Parathyroid adenoma (tissue), 2 donors: ENCODE data around the gene MID2.

Source experiments
- H2AFZ ChIP-seq: fragments of 300-600 bp; sonication (generic); one replicate; pipeline ENCODE4 v1.7.0; 2017; ENCODE audit warnings: antibody characterized with exemption, mild to moderate bottlenecking
- H3K27ac ChIP-seq: fragments of 300-600 bp; sonication (generic); one replicate; pipeline ENCODE4 v1.7.0; 2017
- H3K27me3 ChIP-seq: fragments of 300-600 bp; sonication (generic); one replicate; pipeline ENCODE4 v1.7.0; 2017; ENCODE audit warnings: low read length; ENCODE audit not compliant: control insufficient read depth, insufficient read depth
- H3K36me3 ChIP-seq: fragments of 300-600 bp; sonication (generic); one replicate; pipeline ENCODE4 v1.7.0; 2017; ENCODE audit warnings: low read length; ENCODE audit not compliant: control insufficient read depth, insufficient read depth
- H3K4me1 ChIP-seq: fragments of 300-600 bp; sonication (generic); one replicate; pipeline ENCODE4 v1.7.0; 2017; ENCODE audit warnings: control low read depth
- H3K4me2 ChIP-seq: fragments of 300-600 bp; sonication (generic); one replicate; pipeline ENCODE4 v1.7.0; 2017; ENCODE audit warnings: low read length
- H3K4me3 ChIP-seq: fragments of 300-600 bp; sonication (generic); one replicate; pipeline ENCODE4 v1.7.0; 2017; ENCODE audit warnings: low read depth, low read length
- H3K79me2 ChIP-seq: fragments of 300-600 bp; sonication (generic); one replicate; pipeline ENCODE4 v1.7.0; 2017; ENCODE audit warnings: control low read depth
- H3K9ac ChIP-seq: fragments of 300-600 bp; sonication (generic); one replicate; pipeline ENCODE4 v1.7.0; 2017; ENCODE audit warnings: mild to moderate bottlenecking
- H3K9me3 ChIP-seq: fragments of 300-600 bp; sonication (generic); one replicate; pipeline ENCODE4 v1.7.0; 2017; ENCODE audit warnings: low read length; ENCODE audit not compliant: control insufficient read depth
- CTCF ChIP-seq: fragments of 300-600 bp; sonication (generic); IDR thresholded peaks from one replicate; pipeline ENCODE4 v1.7.0; 2017; ENCODE audit warnings: antibody characterized with exemption, mild to moderate bottlenecking
- donor health status: primary hyperparathyroidism.

The MID2 gene

GRCh38 chrX:107857837-107858236 lies 32.2 kb downstream of the MID2 start:
- no peak for TF ChIP-seq CTCF
- no peak overlapping the region for H3K9ac ChIP-seq
- no peaks in the 10 kb centered on the region for H3K79me2 ChIP-seq
- no peaks in the 10 kb centered on the region for H3K36me3 ChIP-seq
- H3K27ac ChIP-seq: no peak overlapping the region
- H3K27me3 ChIP-seq: no peaks in the 10 kb centered on the region
- no peak overlapping the region for H3K4me3 ChIP-seq
- H2AFZ ChIP-seq: no peak overlapping the region
- H3K4me1 ChIP-seq: no peaks in the 10 kb centered on the region
- no peak overlapping the region for H3K4me2 ChIP-seq
- H3K9me3 ChIP-seq: no peaks in the 10 kb centered on the region

DNA sequence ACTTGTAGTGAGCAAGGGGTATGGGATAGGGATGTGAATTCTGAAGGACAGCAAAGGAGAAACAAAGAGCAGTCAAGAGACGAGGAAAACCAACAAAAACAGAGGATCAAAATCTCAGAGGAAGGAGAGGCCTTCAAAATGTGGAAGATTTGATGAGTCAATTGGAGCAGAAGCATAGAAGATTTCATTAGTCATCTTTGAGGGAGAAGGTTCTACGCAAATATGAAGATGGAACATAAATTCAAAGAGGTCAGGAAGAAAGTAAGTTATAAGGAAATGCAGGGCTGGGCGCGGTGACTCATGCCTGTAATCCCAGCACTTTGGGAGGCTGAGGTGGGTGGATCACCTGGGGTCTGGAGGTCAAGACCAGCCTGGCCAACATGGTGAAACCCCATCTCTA lies 35.4 kb downstream of the MID2 start:
- Histone ChIP-seq H3K4me2 (no peak overlapping the region), H3K4me1 (peaks cover 2% of the 10 kb centered on the region), H3K27me3 (no peaks in the 10 kb centered on the region), H3K27ac (no peak overlapping the region), H3K9me3 (no peaks in the 10 kb centered on the region), H3K79me2 (peaks cover 2% of the 10 kb centered on the region), H3K4me3 (no peak overlapping the region), H2AFZ (no peak overlapping the region), H3K9ac (no peak overlapping the region), H3K36me3 (no peaks in the 10 kb centered on the region)
- TF ChIP-seq CTCF: no peak

DNA sequence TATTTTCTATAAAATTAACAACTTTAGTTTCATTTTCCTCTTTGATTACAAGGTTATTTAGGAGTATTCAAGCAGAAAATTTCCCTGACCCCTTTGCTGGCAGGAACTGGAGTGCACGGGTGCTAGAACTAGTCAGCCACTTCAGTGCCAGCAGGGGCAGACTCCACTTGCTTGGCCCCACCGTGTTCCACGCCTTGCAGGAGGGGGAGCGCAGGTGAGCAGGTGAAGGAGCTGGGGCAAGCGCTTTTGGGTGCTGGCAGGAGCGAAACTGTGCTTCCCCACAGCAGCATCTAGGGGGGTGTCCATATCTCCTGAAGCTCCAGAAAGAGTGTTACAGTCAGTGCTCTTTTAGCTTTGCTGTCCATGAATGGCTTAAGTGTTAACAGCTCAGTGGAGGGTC lies 45.5 kb downstream of the MID2 start:
- no peak overlapping the region for H3K27ac ChIP-seq
- no peaks in the 10 kb centered on the region for H3K27me3 ChIP-seq
- H3K4me2 ChIP-seq: no peak overlapping the region
- H3K9me3 ChIP-seq: no peaks in the 10 kb centered on the region
- H3K9ac ChIP-seq: no peak overlapping the region
- no peaks in the 10 kb centered on the region for H3K36me3 ChIP-seq
- no peak for TF ChIP-seq CTCF
- no peaks in the 10 kb centered on the region for H3K79me2 ChIP-seq
- no peak overlapping the region for H3K4me3 ChIP-seq
- no peaks in the 10 kb centered on the region for H3K4me1 ChIP-seq
- no peak overlapping the region for H2AFZ ChIP-seq

DNA sequence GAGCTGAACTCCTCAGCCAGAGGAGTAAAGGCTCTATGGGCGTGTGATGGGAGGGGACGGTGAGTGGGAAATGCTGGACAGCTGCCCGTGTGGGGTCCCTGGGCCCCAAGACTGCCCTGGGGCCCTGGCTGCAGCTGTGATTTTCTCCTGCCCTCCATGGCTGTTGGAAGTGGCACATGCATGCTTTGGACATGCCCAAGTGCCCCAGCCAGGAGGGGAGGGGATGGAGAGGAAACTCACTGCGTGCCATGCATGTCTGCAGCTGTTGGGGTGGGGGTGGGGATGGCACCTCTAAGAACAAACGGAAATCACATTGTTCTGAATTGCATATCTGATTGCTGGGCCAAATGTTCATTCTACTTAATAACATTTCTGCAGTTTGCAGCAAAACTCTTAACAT lies 52.4 kb downstream of the MID2 start:
- Histone ChIP-seq H3K9ac (no peak overlapping the region), H3K4me1 (no peaks in the 10 kb centered on the region), H3K27ac (no peak overlapping the region), H3K4me2 (no peak overlapping the region), H3K36me3 (no peaks in the 10 kb centered on the region), H3K4me3 (no peak overlapping the region), H3K9me3 (no peaks in the 10 kb centered on the region), H3K27me3 (no peaks in the 10 kb centered on the region), H3K79me2 (no peaks in the 10 kb centered on the region), H2AFZ (no peak overlapping the region)
- TF ChIP-seq CTCF: no peak

DNA sequence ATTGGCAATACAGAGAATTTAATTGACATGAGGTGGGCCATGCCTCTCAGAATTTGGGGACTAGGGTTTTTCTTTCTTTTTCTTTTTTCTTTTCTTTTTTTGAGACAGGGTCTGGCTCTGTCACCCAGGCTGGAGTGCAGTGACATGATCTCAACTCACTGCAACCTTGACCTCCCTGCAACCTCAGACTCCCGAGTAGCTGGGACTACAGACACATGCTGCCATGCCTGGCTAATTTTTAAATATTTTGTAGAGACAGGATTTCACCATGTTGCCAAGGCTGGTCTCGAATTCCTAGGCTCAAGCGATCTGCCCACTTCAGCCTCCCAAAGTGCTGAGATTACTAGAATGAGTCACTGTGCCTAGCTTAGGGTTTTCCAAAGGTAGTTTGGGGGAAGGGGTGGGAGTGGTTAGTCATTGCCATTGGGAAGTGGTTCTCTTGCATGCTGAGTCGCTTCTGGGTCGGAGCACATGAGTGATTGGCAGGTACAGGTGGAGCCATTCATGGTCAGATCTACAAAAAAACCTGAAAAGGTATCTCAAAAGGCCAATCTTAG lies 54.5 kb downstream of the MID2 start:
- Histone ChIP-seq H3K4me1 (no peaks in the 10 kb centered on the region), H2AFZ (no peak overlapping the region), H3K9me3 (no peaks in the 10 kb centered on the region), H3K4me3 (no peak overlapping the region), H3K27me3 (no peaks in the 10 kb centered on the region), H3K4me2 (no peak overlapping the region), H3K36me3 (no peaks in the 10 kb centered on the region), H3K79me2 (no peaks in the 10 kb centered on the region), H3K27ac (no peak overlapping the region), H3K9ac (no peak overlapping the region)
- TF ChIP-seq CTCF: no peak
